ENCODE data around the gene CD38.

DNA sequence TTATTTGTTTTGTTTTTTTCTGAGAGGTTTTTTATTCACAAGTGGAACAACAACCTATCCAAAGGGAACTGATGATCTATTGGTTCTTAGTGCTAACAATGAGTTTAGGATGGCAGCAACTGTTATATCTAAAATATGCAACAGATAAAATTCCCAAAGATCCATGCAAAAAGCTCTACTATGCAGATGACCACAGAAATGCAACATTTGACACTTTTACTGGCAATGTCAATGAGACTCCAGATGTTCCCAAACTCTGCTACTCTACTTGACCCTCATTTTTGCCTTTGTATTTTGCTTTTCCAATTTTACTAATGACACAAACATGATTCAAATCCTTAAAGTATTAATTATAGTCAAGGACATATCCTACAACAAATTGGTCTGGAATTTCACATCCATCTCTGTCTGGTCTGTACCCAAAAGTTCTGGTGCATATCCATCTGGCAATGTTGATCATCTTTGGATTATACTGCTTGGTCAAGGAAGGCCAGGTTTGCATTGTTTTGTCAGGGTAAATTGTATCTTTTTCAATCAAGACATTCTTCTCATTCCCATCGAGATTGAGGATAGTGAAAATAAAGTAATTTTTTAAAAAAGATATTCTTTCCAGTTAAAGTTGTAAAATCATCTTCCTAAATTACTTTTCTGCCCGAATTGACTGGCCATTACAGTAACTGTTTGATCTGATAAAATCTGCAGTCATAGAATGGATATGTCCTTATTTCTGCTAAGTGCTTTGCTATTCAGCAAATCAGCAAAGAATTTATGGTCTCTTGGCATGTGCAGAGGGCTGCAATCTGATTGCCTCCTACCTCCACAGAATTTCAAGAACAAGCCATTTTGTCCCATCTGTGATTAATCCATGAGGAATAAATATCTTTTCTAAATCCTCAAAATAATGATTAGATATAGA, 86.8 kb downstream of the CD38 start:
- TF ChIP-seq, protein P1, sequence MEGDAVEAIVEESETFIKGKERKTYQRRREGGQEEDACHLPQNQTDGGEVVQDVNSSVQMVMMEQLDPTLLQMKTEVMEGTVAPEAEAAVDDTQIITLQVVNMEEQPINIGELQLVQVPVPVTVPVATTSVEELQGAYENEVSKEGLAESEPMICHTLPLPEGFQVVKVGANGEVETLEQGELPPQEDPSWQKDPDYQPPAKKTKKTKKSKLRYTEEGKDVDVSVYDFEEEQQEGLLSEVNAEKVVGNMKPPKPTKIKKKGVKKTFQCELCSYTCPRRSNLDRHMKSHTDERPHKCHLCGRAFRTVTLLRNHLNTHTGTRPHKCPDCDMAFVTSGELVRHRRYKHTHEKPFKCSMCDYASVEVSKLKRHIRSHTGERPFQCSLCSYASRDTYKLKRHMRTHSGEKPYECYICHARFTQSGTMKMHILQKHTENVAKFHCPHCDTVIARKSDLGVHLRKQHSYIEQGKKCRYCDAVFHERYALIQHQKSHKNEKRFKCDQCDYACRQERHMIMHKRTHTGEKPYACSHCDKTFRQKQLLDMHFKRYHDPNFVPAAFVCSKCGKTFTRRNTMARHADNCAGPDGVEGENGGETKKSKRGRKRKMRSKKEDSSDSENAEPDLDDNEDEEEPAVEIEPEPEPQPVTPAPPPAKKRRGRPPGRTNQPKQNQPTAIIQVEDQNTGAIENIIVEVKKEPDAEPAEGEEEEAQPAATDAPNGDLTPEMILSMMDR (IDR thresholded peaks at IDR 0.05) = no peak
- TF ChIP-seq POLR2A (IDR thresholded peaks at IDR 0.05) = no peak

All from heart left ventricle (tissue), 13 donors.